Stimulated activated CD4-positive, alpha-beta T cell treated with anti-CD3 and anti-CD28 coated beads, TNF-alpha, amount 100 ng/mL, for 1 hour (primary cell): ENCODE results near the gene PTCSC3.
"Not testable (repeated sequence)": the region's sequence is repeated elsewhere in the genome, so short reads cannot be mapped to it uniquely, and the experiment has no call there.

Source experiments
- DNase-seq, 3 donors: peaks; one replicate each; pipeline ENCODE4 v3.0.0-alpha.2; 2020; ENCODE audit warnings: low read depth in 3 of 3, low spot score in 1 of 3

Gene PTCSC3

DNA sequence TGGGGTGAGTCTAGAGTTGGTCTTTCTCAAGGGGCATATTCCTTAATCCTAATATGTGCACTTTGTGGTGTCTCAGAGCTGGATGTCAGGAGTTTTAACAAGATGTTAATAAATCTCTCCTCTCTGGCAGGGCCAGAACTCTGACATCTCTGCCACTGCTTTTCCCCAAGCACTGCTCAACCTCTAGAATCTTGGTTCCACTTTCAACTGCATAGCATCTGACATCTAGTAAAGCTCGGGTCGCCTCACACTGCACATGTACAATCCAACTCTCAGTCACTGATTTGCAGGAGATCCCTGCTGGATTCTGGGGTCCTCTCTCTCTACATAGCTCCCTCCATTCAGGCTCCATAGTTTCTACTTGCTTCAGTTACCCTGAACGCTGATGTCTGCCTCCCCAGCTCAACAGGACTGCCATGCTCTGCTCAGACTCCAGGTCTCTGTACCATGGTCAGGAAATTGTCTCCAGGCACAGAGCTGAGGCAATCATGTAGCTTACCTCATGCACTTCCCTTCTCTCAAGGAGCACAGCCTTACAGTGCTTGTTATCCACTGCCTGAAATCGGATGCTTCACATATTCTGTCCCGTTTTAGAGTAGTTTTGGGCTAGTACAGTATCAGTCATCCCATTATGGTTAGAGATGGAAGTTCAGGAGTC, 1.6 kb downstream of the PTCSC3 start:
- no peak for DNase-seq

DNA sequence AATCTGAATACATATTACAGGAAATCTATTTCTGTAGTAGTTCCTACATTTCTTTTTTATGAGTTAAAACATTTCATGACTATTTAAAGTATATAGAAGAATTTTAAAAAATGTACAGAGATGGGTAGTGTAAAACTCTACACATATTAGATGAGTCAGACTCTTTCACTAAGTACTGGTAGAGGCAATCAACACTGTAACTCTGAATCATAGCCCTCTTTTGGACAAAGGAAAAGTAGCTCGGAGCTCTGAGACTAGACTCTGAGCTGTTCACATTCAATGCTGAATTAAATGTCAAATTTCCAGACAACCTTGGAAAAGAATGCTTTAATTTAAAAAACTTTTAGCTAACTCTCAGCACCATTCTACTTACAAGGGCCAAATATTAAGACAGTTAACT, 3.4 kb downstream of the PTCSC3 start:
- no peak for DNase-seq

DNA sequence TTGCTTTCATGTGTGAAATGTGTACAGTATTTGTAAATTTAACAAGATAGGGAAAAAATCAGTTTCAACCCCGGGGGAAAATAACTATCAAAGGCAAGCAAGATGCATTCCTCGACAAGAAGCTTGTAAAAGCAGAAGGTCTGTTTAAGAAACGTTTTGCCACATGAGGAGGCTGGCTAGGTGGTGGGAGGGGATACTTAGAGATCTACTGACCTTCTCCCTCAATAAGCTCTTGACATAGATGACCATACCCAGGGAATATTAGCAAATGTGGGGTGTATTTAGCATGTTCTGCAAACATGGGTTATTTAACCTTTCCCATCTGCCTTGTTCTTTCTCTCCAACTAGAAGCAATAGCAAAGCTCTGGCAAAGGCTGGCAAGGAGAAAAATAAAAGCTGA, 4.9 kb downstream of the PTCSC3 start:
- DNase-seq = no peak

DNA sequence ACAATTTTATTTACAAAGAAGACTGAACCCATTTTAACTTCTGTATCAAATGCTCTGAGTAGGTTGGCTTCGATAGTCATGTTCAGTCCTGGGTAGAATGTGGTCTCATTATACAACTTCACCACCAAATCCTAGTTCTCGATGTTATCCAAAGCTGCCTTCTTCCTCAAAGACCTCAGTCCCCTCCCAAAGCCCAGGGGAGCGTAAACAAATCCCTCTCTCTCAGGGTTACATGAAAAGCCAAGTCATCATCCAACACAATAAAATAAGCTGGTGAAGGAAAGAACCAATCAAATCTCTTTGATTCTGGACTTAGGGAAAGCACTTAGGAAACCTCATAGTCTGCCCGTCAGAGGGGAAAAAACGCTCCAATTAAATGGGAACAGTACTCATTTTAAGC, 9.1 kb downstream of the PTCSC3 start:
- DNase-seq = no peak

DNA sequence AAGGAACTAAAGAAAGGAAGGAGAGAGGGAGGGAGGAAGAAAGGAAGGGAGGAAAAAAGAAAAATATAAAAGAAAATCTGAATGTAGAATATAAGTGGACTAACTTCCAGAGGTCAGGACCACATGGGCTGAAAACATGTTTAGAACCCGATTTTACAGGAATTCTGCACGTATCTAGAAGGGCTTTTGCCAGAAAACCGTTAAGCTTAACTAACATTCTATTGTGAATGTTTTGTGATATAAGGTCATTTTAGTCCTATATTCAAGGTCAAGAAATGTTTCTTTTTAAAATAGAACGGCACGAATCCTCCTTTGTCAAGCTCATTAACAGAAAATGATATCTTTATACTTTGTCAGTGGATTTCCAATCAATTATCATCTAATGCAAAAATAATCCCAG, 13.1 kb downstream of the PTCSC3 start:
- DNase-seq = no peak

DNA sequence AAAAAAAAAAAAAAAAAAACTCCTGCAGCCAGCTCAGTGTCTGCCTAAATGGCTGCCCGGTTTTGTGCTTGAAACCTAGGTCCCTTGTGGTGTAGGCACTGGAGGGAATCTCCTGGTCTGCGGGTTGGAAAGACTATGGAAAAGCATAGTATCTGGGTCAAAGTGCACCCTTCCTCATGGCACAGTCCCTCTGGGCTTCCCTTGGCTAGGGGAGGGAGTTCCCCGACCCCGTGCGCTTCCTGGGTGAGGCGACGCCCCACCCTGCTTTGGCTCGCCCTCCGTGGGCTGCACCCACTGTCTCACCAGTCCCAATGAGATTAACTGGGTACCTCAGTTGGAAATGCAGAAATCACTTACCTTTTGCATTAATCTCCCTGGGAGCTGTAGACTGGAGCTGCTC, 14.3 kb downstream of the PTCSC3 start:
- no peak for DNase-seq

DNA sequence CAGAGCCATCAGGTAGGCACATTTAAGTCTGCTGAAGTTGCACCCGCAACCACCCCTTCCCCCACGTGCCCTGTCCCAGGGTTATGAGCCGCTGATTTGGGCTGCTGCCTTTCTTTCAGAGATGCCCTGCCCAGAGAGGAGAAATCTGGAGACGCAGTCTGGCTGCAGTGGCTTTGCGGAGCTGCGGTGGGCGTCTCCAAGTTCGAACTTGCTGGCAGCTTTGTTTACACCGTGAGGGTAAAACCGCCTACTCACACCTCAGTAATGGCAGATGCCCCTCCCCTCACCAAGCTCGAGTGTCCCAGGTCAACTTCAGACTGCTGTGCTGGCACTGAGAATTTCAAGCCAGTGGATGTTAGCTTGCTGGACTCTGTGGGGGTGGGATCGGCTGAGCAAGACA, 14.7 kb downstream of the PTCSC3 start:
- no peak for DNase-seq

DNA sequence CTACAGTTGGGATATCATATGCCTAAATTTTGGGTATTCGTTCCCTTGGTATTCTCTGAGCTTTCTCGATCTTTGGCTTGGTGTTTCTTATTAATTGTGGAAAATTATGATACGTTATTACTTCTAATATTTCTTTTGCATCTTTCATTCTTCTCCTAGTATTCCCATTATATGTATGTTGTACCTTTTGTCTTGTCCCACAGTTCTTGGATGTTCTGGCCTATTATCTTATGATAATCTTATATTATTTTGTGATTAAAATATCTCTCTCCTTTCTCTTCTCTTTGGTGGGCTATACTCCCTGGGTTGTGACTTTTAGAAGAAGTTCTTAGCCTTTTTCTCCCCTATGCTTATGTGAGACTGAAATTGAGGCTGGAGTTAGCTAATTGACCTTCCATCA, 25.2 kb downstream of the PTCSC3 start:
- no peak for DNase-seq

DNA sequence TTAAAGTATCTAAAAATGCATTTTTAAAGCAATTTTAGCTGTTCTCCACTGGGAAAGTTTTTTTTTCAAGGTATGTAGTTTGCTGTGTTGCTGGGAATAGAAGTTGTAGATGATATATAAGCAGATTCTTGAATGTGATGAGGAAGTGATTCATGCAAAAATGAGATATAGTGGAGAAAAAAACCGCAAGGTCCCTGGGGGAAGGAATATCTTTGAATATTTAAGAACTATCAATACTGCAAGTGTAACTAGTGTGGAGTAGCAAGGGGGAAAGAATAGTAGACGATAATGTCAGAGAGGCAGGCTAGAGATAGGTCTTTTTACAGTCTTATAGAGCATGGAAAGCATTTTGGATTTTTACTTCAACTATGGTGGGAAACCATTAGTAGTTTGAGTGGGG, 42.5 kb downstream of the PTCSC3 start:
- no peak for DNase-seq

DNA sequence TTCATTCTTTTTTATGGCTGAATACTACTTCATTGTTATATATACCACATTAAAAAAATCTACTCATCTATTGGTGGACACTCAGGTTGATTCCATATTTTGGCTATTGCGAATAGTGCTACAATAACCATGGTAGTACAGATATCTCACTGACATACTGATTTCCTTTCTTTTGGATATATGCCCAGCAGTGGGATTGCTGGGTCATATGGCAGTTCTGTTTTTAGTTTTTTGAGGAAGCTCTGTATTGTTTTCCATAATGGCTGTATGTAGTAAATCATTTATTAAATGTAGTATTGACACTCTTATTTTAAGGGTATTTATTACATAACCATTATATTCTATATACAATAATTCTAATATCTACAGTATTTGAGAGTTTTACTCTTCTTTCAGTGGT, 43.7 kb downstream of the PTCSC3 start:
- DNase-seq = no peak

DNA sequence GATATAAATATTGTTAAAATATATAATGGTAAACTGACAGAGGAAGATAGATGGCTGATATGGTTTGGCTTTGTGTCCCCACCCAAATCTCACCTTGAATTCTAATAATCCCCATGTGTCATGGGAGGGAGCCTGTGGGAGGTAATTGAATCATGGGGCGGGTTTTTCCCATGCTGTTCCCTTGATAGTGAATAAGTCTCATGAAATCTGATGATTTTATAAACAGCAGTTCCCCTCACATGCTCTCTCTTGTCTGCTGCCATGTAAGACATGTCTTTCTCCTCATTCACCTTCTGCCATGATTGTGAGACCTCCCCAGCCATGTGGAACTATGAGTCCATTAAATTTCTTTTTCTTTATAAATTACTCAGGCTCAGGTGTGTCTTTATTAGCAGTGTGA, 46.3 kb downstream of the PTCSC3 start:
- no peak for DNase-seq

DNA sequence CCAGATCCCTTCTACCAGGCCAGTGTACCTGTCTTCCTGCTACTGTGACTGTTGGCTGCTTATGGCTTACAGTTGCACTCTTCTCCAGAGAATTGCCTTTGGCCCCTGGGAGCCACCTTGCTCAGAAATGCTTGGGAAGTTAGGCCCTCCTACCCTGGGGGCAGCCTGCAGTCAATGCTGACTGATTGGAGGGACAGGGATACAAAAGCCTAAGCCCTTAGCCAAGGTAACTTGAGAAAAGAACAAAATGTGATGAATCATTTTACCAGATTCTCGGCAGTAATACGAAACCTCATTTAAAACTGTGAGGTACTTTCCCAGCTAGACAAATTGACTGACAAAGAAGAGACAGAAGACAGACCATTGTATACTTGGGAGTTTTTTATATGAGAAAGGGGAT, 47.3 kb downstream of the PTCSC3 start:
- no peak for DNase-seq

DNA sequence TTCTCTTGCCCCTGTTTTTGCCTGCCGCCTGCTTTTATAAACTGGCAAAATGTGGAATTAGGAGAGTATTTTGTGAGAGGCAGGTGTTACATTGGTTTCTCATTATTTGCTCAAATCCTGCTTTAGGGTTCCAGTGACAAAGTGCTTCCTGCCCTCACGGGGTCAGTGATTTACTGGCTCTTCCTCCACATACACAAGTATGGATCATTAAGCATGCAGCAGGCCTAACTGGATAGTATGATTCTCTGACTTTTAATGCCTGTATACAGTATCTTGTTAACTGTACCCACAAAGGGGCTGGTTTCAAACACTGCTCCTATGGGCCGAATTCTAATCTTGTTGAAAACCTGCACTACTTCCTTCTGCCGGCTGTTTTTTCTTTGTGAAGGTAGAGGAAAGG, 63.2 kb downstream of the PTCSC3 start:
- DNase-seq = no peak

DNA sequence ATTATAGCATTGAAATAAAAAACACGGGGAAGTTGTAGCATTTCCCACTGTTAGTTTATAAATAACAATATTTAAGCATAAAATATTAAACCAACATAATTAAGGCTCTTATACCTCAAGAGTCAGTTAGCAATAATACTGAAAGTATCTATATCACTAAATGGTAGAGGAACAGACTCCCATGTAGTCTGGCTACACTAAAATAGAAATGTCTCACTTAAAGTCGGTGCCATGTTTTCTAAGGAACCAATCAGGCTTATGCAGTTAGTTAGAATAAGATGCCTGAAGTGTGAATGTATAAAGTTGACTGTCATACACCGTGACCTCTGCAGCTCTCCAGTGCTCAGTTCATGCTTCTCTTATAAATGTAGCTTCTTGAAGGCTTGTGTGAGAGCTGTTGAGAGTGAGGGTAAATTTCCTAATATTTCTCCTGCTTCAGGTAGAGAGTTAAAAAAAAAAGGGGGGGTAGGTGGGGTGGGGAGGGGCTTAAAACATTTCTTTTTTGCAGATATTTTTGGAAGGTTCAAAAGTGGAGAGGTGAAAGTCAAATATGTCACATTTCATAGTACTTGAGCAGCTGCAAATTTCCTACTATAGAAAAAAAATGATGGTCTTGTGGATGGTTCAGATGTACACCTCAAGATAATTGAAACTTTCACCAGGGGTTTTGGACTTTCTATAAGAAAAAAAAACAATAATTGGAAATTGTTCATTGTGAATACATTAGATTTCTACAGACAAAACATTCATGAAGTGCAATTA, 64.5 kb downstream of the PTCSC3 start:
- DNase-seq = no peak

DNA sequence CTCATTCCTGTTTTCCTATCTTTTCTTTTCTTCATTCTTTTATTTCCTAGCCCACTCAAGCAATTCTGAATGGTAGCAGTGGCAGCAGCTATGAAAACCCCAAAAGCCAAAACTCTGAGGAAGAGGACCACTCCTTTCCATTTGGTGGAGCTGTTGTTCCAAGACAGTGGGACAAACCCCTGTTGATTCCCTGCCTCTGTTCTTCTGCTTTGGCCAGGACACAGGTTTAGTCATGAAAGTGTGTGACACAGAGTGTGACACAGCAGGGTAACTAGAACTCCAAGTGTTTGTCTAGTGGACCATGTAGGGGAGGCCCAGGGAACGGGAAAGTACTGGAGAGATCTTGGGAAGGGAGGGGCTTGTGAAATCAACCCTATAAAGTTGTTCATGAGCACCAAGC, 71.1 kb downstream of the PTCSC3 start:
- DNase-seq = no peak

DNA sequence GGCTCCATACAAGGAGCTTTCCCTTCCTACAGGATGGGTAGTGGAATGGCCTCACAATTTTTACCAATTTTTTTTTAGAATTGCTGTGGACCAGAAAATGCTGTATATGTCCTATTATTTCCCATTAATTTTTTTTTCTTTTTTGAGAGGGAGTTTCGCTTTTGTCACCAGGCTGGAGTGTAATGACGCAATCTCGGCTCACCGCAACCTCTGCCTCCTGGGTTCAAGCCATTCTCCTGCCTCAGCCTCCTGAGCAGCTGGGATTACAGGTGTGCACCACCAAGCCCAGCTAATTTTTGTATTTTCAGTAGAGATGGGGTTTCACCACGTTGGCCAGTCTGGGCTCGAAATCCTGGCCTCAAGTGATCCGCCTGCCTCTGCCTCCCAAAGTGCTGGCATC, 72.3 kb downstream of the PTCSC3 start:
- DNase-seq = not testable (repeated sequence)

DNA sequence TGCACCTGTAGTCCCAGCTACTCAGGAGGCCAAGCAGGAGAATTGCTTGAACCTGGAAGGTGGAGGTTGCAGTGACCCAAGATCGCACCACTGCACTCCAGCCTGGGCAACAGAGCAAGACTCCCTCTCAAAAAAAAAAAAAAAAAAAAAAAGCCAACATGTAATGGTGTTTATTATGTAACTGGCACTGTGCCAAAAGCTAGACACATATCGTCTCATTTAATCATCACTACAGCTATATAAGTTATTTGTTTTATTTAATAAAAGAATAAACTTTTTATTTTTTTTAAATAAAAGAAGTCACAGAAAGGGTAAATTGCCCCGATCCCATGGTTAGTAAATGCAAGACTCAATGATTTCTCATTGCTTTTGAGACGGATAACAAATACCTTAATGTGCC, 76.9 kb downstream of the PTCSC3 start:
- no peak for DNase-seq

DNA sequence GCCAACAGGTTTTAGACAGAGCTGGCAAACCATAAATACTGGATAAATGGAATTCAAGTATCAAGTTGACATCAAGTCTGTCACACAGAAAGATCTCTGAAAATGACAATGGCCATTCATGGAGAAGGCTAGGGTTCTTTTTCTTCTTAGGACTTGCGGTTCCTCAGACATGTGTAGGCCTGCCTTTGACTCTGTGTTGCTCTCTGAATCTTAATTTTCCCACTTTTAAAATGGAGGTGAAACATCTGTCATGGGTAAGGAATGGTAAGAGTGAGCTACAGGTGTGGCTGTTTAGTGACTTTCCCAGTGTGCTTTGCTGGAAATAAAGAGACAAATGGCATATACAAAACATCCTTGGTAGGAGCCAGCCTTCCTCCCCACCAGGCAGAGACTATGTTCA, 79.2 kb downstream of the PTCSC3 start:
- DNase-seq = no peak

DNA sequence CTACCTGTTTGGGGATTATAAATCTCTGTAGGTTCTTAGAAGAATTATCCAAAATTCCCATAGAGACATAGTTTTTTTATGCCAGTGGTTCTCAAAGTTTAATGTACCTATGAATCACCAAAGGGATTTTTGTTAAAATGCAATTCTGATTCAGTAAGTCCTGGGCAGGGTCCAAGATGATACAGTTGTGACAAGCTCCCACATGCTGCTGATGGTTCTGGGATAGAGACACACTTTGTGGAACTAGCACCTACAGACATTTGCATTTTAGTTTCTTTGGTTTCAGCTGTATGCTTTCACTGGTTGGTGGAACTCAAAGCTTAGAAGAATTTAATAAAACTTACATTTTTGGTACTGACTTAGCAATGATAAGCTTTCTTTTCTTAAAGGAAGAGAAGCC, 80.4 kb downstream of the PTCSC3 start:
- no peak for DNase-seq

DNA sequence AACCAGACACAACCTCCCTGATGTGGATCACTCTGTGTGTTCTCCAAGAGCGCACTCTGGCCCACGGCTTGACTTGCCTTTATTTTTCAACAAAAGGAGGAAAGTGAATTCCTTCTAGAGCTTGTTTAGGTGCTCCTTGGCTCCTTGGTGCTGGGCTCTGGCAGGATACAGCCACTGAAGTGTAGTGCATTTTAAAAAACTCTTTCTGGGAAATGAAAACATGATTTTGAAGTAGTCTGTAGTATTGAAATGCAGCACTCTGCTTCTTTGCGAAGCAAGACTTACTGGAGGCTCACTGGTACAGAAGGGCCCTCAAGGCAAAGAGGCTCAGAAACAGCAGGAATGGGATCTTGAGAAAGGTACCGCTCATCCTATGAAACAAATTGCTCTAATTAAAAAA, 81.6 kb downstream of the PTCSC3 start:
- DNase-seq = no peak

DNA sequence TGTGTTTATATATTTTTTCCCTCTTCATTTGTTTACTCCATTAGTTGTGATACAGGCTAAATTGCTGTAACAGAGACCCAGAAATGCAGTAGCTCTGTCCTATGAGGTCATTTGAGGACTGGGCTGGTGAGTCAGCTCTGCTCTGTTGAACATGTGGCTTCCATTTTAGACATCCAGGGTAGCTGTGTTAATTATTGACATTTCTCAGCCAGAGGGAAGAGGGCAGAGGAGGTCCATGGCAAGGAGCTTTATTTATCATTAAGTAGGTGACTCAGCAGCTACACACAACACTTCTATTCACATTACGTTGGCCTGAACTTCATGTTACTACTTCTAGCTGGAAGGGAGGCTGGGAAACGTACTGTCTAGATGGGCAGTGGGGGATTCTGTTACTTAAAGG, 85.4 kb downstream of the PTCSC3 start:
- DNase-seq = no peak

DNA sequence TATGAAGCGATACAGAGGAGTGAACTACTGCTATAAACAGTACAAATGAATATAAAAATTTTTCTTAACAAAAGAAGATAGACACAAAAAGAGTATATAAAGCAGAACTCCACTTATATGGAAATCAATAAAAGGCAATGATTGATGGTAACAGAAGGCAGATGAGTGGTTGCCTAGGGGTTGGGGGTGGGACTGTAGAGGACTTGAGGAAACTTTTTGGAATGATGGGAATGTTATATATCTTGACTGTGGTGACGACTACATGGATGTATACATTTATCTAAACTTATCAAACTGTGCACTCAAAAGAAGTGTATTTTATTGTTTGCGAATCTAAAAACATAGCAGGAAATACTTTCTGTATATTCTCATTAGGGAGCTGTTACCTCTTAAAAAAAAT, 89.1 kb downstream of the PTCSC3 start:
- DNase-seq = no peak
